ENCODE results near the gene MNT.

DNA sequence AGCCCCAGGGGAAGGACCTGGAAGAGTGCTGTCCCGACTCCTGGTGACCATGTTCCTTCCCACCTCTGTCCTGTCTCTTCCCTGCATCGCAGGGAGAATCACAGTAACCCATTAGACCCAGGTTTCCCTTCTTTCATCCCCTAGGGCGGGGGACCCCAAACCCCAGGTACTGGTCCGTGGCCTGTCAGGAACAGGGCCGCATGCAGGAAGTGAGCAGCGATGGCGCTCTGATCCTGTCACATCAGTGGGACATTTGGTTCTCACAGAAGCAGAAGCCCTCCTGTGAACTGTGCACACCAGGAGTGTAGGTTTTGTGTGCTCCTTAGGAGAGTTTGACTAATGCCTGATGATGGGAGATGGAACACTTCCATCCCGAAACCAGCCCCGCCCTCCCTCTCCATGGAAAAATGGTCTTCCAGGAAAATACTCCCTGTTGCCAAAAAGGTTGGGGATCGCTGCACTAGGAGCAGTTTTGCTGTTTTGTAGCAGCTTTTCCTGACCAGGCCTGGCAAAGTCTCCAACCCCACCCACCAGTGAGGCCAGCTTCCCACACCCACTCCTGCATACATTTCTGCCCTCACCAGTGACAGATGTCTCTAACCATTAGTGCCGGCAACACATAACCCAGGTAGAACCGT lies 10.5 kb downstream of the MNT start:
- TF ChIP-seq GATA2 (IDR thresholded peaks at IDR 0.05; ENCODE audit: low read depth, low read length) (no peak), GATA3 (IDR thresholded peaks at IDR 0.05; ENCODE audit: low read depth, low read length) (no peak)

All from SH-SY5Y (cell line).